H1 (cell line): Measurements from ENCODE around the gene BPGM. TPM values are rescaled to one million over a fixed set of nuclear protein-coding genes. Genes with fewer than 3 reads are reported as not detected.

Experiments
- CTCF ChIA-PET: fragments of 300-600 bp; sonication (Branson Sonifier 250); formaldehyde crosslinking; loops from one replicate; lab custom pipeline; 2021; ENCODE audit not compliant: partially characterized antibody; lab: Charles Lee
- POLR2A ChIA-PET: fragments of 300-600 bp; sonication (Branson Sonifier 250); formaldehyde crosslinking; loops from one replicate; lab custom pipeline; 2021; ENCODE audit warnings: inconsistent platforms; ENCODE audit not compliant: partially characterized antibody; lab: Charles Lee
- DNase-seq, 2 experiments: peaks; one replicate each; pipeline versions ENCODE4 v3.0.0 to v3.0.0-alpha.2; 2010 to 2022; ENCODE audit warnings: low spot score in 2 of 2, low read depth in 1 of 2, mixed read lengths in 1 of 2
- FAIRE-seq: peaks from 2 replicates; lab custom pipeline; 2011; peaks lifted over from hg19 to GRCh38; lab: Jason Lieb, UNC
- H2AFZ ChIP-seq: 2 replicates; pipeline ENCODE4 v1.8.1; 2012; ENCODE audit warnings: low read length, inconsistent platforms
- H2AK5ac ChIP-seq: 2 replicates; pipeline ENCODE4 v1.6.1; 2013; ENCODE audit warnings: low read depth, low read length
- H2BK120ac ChIP-seq: replicated peaks from 2 replicates; pipeline ENCODE3; 2013; ENCODE audit warnings: low read depth, low read length, inconsistent platforms
- H2BK12ac ChIP-seq: 2 replicates; pipeline ENCODE4 v1.6.1; 2013; ENCODE audit warnings: low read depth, low read length
- H2BK15ac ChIP-seq: 2 replicates; pipeline ENCODE4 v1.6.1; 2013; ENCODE audit warnings: low read length
- H2BK20ac ChIP-seq: 2 replicates; pipeline ENCODE4 v1.6.1; 2013; ENCODE audit warnings: low read length
- H2BK5ac ChIP-seq: 2 replicates; pipeline ENCODE4 v1.6.1; 2013; ENCODE audit warnings: low read depth, low read length
- H3K14ac ChIP-seq: 2 replicates; pipeline ENCODE4 v1.6.1; 2013; ENCODE audit warnings: inconsistent platforms; ENCODE audit not compliant: insufficient read length
- H3K18ac ChIP-seq: 2 replicates; pipeline ENCODE4 v1.6.1; 2013; ENCODE audit warnings: low read length; ENCODE audit errors: extremely low read depth
- H3K23ac ChIP-seq: 2 replicates; pipeline ENCODE4 v1.6.1; 2013; ENCODE audit warnings: inconsistent platforms; ENCODE audit not compliant: insufficient read length
- H3K23me2 ChIP-seq: 2 replicates; pipeline ENCODE4 v1.6.1; 2013; ENCODE audit warnings: low read depth, low read length
- H3K27ac ChIP-seq: 2 replicates; pipeline ENCODE4 v1.6.1; 2011; ENCODE audit warnings: low read depth, low read length, inconsistent platforms
- H3K27me3 ChIP-seq, 4 experiments: replicated peaks in 1 of 4; 1 replicate in 1 of 4; 2 replicates in 3 of 4; pipeline versions ENCODE4 v1.6.1 to v1.8.1; 2011 to 2013; ENCODE audit warnings: low read length in 3 of 4, mild to moderate bottlenecking in 3 of 4, inconsistent platforms in 2 of 4, mixed read lengths in 2 of 4, moderate library complexity in 1 of 4; ENCODE audit not compliant: control insufficient read depth in 3 of 4, insufficient read depth in 3 of 4; ENCODE audit errors: extremely low read depth in 1 of 4
- H3K36me3 ChIP-seq, 4 experiments: 2 replicates each; pipeline versions ENCODE4 v1.6.1 to v1.8.1; 2011 to 2013; ENCODE audit warnings: mild to moderate bottlenecking in 4 of 4, low read length in 3 of 4, moderate library complexity in 2 of 4, control low read depth in 1 of 4, inconsistent platforms in 1 of 4; ENCODE audit not compliant: insufficient read depth in 4 of 4, control insufficient read depth in 2 of 4
- H3K4ac ChIP-seq: replicated peaks from 2 replicates; pipeline ENCODE3; 2013; ENCODE audit warnings: low read length, low read depth, mixed read lengths, inconsistent platforms; ENCODE audit not compliant: insufficient read length
- H3K4me1 ChIP-seq, 4 experiments: replicated peaks in 1 of 4; 1 replicate in 1 of 4; 2 replicates in 3 of 4; pipeline versions ENCODE4 v1.6.1 to v1.8.1; 2011 to 2013; ENCODE audit warnings: low read length in 3 of 4, inconsistent platforms in 2 of 4, mixed read lengths in 1 of 4; ENCODE audit not compliant: insufficient read depth in 4 of 4, control insufficient read depth in 3 of 4
- H3K4me2 ChIP-seq, 2 experiments: 2 replicates each; pipeline versions ENCODE4 v1.6.1 to v1.8.1; 2011 to 2013; ENCODE audit warnings: low read depth in 2 of 2, low read length in 2 of 2, control low read depth in 1 of 2, inconsistent platforms in 1 of 2, mild to moderate bottlenecking in 1 of 2; ENCODE audit not compliant: insufficient read depth in 1 of 2
- H3K4me3 ChIP-seq, 4 experiments: fragments of 200-600, 300-600 bp in 1 of 4; sonication (generic), shearing (Covaris generic), sonication (Bioruptor Twin) in 1 of 4; 2 replicates each; pipeline versions ENCODE4 v1.5.1 to v1.8.1; 2011 to 2016; ENCODE audit warnings: low read length in 4 of 4, low read depth in 3 of 4, control low read depth in 2 of 4, inconsistent platforms in 2 of 4, mild to moderate bottlenecking in 2 of 4, mixed read lengths in 1 of 4, moderate library complexity in 1 of 4; ENCODE audit not compliant: insufficient read depth in 2 of 4; ENCODE audit errors: extremely low read depth in 1 of 4
- H3K56ac ChIP-seq: replicated peaks from 2 replicates; pipeline ENCODE3; 2013; ENCODE audit warnings: low read depth, mild to moderate bottlenecking, mixed read lengths, low read length, inconsistent platforms; ENCODE audit not compliant: insufficient read length
- H3K79me1 ChIP-seq: 2 replicates; pipeline ENCODE4 v1.6.1; 2013; ENCODE audit warnings: low read depth, low read length, control low read depth
- H3K79me2 ChIP-seq, 2 experiments: 2 replicates each; pipeline versions ENCODE4 v1.6.1 to v1.8.1; 2012 to 2013; ENCODE audit warnings: low read length in 2 of 2, mild to moderate bottlenecking in 2 of 2, inconsistent platforms in 1 of 2; ENCODE audit not compliant: insufficient read depth in 2 of 2, control insufficient read depth in 1 of 2
- H3K9ac ChIP-seq, 4 experiments: replicated peaks in 1 of 4; 1 replicate in 1 of 4; 2 replicates in 3 of 4; pipeline versions ENCODE4 v1.6.1 to v1.8.1; 2011 to 2013; ENCODE audit warnings: low read depth in 3 of 4, low read length in 3 of 4, control low read depth in 2 of 4, mild to moderate bottlenecking in 2 of 4, moderate library complexity in 2 of 4, inconsistent platforms in 1 of 4; ENCODE audit errors: extremely low read depth in 1 of 4
- H3K9me3 ChIP-seq, 2 experiments: 2 replicates each; pipeline versions ENCODE4 v1.6.1 to v1.8.1; 2012 to 2013; ENCODE audit warnings: mild to moderate bottlenecking in 2 of 2, moderate library complexity in 2 of 2, control low read depth in 1 of 2, inconsistent platforms in 1 of 2, low read depth in 1 of 2, low read length in 1 of 2, mixed read lengths in 1 of 2; ENCODE audit not compliant: insufficient read depth in 2 of 2
- H4K20me1 ChIP-seq, 2 experiments: replicated peaks in 1 of 2; 2 replicates each; pipeline versions ENCODE3 to v1.8.1; 2011 to 2013; ENCODE audit warnings: inconsistent platforms in 2 of 2, low read length in 2 of 2, mild to moderate bottlenecking in 1 of 2; ENCODE audit not compliant: insufficient read depth in 2 of 2, control insufficient read depth in 1 of 2
- H4K5ac ChIP-seq: 2 replicates; pipeline ENCODE4 v1.6.1; 2013; ENCODE audit warnings: low read length, low read depth, mixed read lengths, inconsistent platforms; ENCODE audit not compliant: insufficient read length
- H4K8ac ChIP-seq: 2 replicates; pipeline ENCODE4 v1.8.0; 2013; ENCODE audit warnings: mild to moderate bottlenecking, moderate library complexity, low read length, inconsistent platforms; ENCODE audit not compliant: insufficient read depth; ENCODE audit errors: extremely low read depth
- H4K91ac ChIP-seq: replicated peaks from 2 replicates; pipeline ENCODE3; 2013; ENCODE audit warnings: low read length, mixed read lengths, inconsistent platforms; ENCODE audit not compliant: insufficient read length
- CHD1 ChIP-seq: IDR thresholded peaks from 2 replicates; pipeline ENCODE4 v1.6.1; 2012; ENCODE audit warnings: low read depth, low read length, improper control_type of control experiment
- CHD2 ChIP-seq: IDR thresholded peaks from 2 replicates; pipeline ENCODE4 v1.6.1; 2012; ENCODE audit warnings: low read length, improper control_type of control experiment
- CREB1 ChIP-seq: IDR thresholded peaks from 2 replicates; pipeline ENCODE4 v1.6.1; 2012; ENCODE audit warnings: inconsistent platforms
- MAFK ChIP-seq: IDR thresholded peaks from 2 replicates; pipeline ENCODE4 v1.6.1; 2012; ENCODE audit warnings: low read depth, mild to moderate bottlenecking, improper control_type of control experiment, low read length
- POU5F1 ChIP-seq: IDR thresholded peaks from 2 replicates; pipeline ENCODE4 v1.6.1; 2011; ENCODE audit warnings: low read depth, mild to moderate bottlenecking, low read length, moderate library complexity
- RNF2 ChIP-seq: fragments of 200-900, 300-1000 bp; sonication (generic); IDR thresholded peaks from 2 replicates; pipeline ENCODE4 v1.7.1; 2016; ENCODE audit warnings: borderline replicate concordance, low read depth, mild to moderate bottlenecking, antibody characterized with exemption, low read length; ENCODE audit not compliant: poor library complexity, severe bottlenecking; ENCODE audit errors: missing control alignments
- SUZ12 ChIP-seq: fragments of 200-600 bp; sonication (generic); IDR thresholded peaks from 2 replicates; pipeline ENCODE4 v1.6.1; 2012; ENCODE audit warnings: mild to moderate bottlenecking, inconsistent platforms, low read length, moderate library complexity, mixed read lengths
- TAF1 ChIP-seq: IDR thresholded peaks from 2 replicates; pipeline ENCODE4 v1.6.1; 2011; ENCODE audit warnings: mild to moderate bottlenecking, low read depth, low read length
- WGBS, 2 experiments: shearing (Covaris generic) in 1 of 2; methylation state at CpG; one replicate each; pipeline versions ENCODE4 v1.1.6 to v1.1.7; 2013 to 2015; ENCODE audit warnings: low lambda C conversion rate in 2 of 2, mixed read lengths in 2 of 2, inconsistent platforms in 1 of 2, low coverage in 1 of 2, missing lambda C conversion rate in 1 of 2; ENCODE audit not compliant: insufficient replicate concordance in 2 of 2, insufficient coverage in 1 of 2, insufficient read length in 1 of 2; ENCODE audit errors: extremely low coverage in 1 of 2, missing lambda C conversion rate in 1 of 2; 5-methylcytosine and 5-hydroxymethylcytosine counted together
- polyA plus RNA-seq, 7 experiments: library from polyadenylated mRNA; depleted of rRNA in 3 of 7; stranded (reverse) in 5 of 7; unstranded in 2 of 7; fragments of >200 nt in 5 of 7; fragments of 200-250 nt in 2 of 7; gene quantifications; 1 replicate in 5 of 7; 2 replicates in 1 of 7; 4 replicates in 1 of 7; pipeline versions ENCODE4 v1.2.1 to v1.2.3, GENCODE V29; 2011 to 2013; ENCODE audit warnings: missing spikeins in 2 of 7, mixed read lengths in 2 of 7
- total RNA-seq: library from RNA; stranded (reverse); fragmentation: NEBNext Ultra II Directional; extraction: Animal tissue kit (Norgen Biotek cat#: 25700); gene quantifications from 2 replicates; pipeline ENCODE4 v1.2.1, GENCODE V29; 2021
- TF ChIP-seq, protein P1 (sequence below), 3 experiments: IDR thresholded peaks; 1 replicate in 2 of 3; 2 replicates in 1 of 3; pipeline versions ENCODE4 v1.5.1 to v1.6.1; 2011; ENCODE audit warnings: low read length in 3 of 3, mild to moderate bottlenecking in 3 of 3, inconsistent platforms in 2 of 3, low read depth in 1 of 3, moderate library complexity in 1 of 3; ENCODE audit not compliant: insufficient read depth in 1 of 3; ENCODE audit errors: control extremely low read depth in 1 of 3
- TF ChIP-seq, protein P2 (sequence below): IDR thresholded peaks from 2 replicates; pipeline ENCODE4 v1.6.1; 2011; ENCODE audit warnings: low read length, improper control_type of control experiment
- TF ChIP-seq, protein P3 (sequence below): IDR thresholded peaks from 2 replicates; pipeline ENCODE4 v1.6.1; 2012; ENCODE audit warnings: inconsistent platforms

Gene BPGM
- total and polyA plus RNA-seq, 2 of the 8 experiments (the other 6 are each of a cell fraction or from before 2014, with no cell fraction given) = 9.7 to 15.3 TPM

DNA sequence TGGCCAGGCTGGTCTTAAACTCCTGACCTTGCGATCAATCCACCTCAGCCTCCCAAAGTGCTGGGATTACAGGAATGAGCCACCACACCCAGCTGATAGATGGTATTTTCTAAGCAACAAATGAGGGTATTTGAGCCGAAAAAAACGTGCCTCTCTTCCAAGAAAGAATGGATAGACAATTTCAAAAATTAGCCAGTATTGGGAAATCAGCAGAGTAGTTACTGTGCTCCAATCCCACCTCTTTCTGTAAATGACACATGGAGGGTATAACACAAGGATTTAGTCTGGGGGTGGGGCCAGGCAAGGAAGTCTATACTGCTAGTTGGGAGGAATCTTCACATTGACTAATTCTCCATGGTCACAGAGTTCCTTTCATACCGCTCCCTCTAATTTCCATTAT, 9.2 kb upstream of the BPGM start:
- Histone ChIP-seq H3K14ac (no peak overlapping the region), H2BK120ac (no peak overlapping the region), H2AFZ (no peak overlapping the region), H3K56ac (no peak overlapping the region), H3K23me2 (no peaks in the 10 kb centered on the region), H3K27ac (no peak overlapping the region), H3K4me1 (no peaks in the 10 kb centered on the region), H4K91ac (no peak overlapping the region), H3K9me3 (no peaks in the 10 kb centered on the region), H2BK20ac (no peak overlapping the region), H3K27me3 (no peaks in the 10 kb centered on the region; a peak in 1 of 7 replicates), H3K4me2 (no peak overlapping the region), H3K9ac (no peak overlapping the region), H2BK5ac (no peak overlapping the region), H2BK15ac (no peak overlapping the region), H2BK12ac (no peak overlapping the region), H3K79me1 (no peaks in the 10 kb centered on the region), H4K5ac (no peak overlapping the region), H3K36me3 (no peaks in the 10 kb centered on the region), H2AK5ac (no peak overlapping the region), H4K20me1 (no peaks in the 10 kb centered on the region), H3K18ac (no peak overlapping the region), H4K8ac (no peak overlapping the region), H3K23ac (no peak overlapping the region), H3K4ac (no peak overlapping the region), H3K79me2 (no peaks in the 10 kb centered on the region), H3K4me3 (no peak overlapping the region)
- ChIA-PET CTCF (interaction anchor here (1.4 to 10.0 kb wide), 2 partner anchors 8 to 87 kb away, joined by 3 to 108 read pairs; partner anchors contain the start of gene BPGM), POLR2A (no interaction called here)
- DNase-seq (no peak), FAIRE-seq (no peak)
- 98% methylated on average over 4 of the region's 4 CpGs; no CpG with 5 or more reads in 1 of the 2 experiments for WGBS, 2 experiments
- TF ChIP-seq SUZ12 (no peak), CHD1 (no peak), CREB1 (no peak), POU5F1 (no peak), CHD2 (no peak), RNF2 (no peak), MAFK (no peak), TAF1 (no peak)
- TF ChIP-seq, protein P1, sequence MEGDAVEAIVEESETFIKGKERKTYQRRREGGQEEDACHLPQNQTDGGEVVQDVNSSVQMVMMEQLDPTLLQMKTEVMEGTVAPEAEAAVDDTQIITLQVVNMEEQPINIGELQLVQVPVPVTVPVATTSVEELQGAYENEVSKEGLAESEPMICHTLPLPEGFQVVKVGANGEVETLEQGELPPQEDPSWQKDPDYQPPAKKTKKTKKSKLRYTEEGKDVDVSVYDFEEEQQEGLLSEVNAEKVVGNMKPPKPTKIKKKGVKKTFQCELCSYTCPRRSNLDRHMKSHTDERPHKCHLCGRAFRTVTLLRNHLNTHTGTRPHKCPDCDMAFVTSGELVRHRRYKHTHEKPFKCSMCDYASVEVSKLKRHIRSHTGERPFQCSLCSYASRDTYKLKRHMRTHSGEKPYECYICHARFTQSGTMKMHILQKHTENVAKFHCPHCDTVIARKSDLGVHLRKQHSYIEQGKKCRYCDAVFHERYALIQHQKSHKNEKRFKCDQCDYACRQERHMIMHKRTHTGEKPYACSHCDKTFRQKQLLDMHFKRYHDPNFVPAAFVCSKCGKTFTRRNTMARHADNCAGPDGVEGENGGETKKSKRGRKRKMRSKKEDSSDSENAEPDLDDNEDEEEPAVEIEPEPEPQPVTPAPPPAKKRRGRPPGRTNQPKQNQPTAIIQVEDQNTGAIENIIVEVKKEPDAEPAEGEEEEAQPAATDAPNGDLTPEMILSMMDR (IDR thresholded peaks at IDR 0.05; ENCODE audit: control extremely low read depth in 1 of 3, insufficient read depth in 1 of 3, low read depth in 1 of 3, low read length in 3 of 3) = no peak
- TF ChIP-seq, protein P2, sequence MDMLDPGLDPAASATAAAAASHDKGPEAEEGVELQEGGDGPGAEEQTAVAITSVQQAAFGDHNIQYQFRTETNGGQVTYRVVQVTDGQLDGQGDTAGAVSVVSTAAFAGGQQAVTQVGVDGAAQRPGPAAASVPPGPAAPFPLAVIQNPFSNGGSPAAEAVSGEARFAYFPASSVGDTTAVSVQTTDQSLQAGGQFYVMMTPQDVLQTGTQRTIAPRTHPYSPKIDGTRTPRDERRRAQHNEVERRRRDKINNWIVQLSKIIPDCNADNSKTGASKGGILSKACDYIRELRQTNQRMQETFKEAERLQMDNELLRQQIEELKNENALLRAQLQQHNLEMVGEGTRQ = no peak
- TF ChIP-seq, protein P3, sequence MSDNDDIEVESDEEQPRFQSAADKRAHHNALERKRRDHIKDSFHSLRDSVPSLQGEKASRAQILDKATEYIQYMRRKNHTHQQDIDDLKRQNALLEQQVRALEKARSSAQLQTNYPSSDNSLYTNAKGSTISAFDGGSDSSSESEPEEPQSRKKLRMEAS = no peak
